ENCODE measurements around the gene ELOVL2. TPM values are rescaled to one million over a fixed set of nuclear protein-coding genes. Genes with fewer than 3 reads are reported as not detected.

Gene ELOVL2
- polyA plus RNA-seq, 2 donors, result 0.04 to 0.08 TPM

DNA sequence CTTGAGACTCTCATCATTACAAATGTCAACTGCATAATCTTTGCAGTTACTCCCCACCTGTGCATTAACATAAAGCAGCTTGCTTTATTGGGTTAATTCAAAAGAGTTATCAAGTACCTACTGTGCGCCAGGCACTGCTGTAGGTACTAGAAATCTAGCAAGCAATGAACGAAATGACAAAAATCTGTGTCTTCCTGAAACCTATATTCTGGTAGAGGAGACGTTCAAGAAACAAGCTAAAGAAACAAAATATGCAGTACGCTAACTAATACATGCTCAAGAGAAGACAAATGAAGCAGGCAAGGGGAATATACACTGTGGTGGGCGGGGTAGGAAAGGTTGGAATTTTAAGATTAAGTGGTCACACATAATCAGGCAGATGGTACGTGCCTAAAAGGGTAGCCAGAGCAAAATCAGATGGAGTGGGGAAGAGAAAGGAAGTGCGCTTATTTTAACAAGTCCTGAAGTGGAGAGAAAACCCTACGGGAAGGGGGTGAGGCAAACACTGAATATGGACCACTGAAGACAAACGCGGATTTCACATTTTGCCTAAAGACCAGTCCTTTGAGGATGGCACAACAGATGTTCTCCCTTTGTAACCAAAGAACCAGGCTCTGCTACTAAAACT, 1.2 kb downstream of the ELOVL2 start:
- H3K27ac ChIP-seq (ENCODE audit: low read depth in 2 of 2, low read length in 1 of 2), result no peak overlapping the region
- peaks cover 0 to 4% of the 10 kb centered on the region in 2 donors for H3K9me3 ChIP-seq (ENCODE audit: control insufficient read depth in 2 of 2, insufficient read depth in 1 of 2, low read depth in 1 of 2, low read length in 1 of 2)
- H3K4me3 ChIP-seq (ENCODE audit: low read depth in 1 of 2, low read length in 2 of 2), result peak overlapping the region in 1 of 2 donors; percentile 74
- peaks cover 0 to 14% of the 10 kb centered on the region in 2 donors for H3K27me3 ChIP-seq (ENCODE audit: control insufficient read depth in 1 of 2, insufficient read depth in 2 of 2, low read length in 2 of 2)
- 43 to 49% methylated on average over 10 of the region's 10 CpGs for WGBS, 2 donors
- H3K4me1 ChIP-seq (ENCODE audit: control insufficient read depth in 2 of 2, insufficient read depth in 2 of 2, low read length in 1 of 2), result peaks cover 4 to 7% of the 10 kb centered on the region in 2 donors
- H3K36me3 ChIP-seq (ENCODE audit: control insufficient read depth in 2 of 2, insufficient read depth in 2 of 2, low read length in 1 of 2), result no peaks in the 10 kb centered on the region

DNA sequence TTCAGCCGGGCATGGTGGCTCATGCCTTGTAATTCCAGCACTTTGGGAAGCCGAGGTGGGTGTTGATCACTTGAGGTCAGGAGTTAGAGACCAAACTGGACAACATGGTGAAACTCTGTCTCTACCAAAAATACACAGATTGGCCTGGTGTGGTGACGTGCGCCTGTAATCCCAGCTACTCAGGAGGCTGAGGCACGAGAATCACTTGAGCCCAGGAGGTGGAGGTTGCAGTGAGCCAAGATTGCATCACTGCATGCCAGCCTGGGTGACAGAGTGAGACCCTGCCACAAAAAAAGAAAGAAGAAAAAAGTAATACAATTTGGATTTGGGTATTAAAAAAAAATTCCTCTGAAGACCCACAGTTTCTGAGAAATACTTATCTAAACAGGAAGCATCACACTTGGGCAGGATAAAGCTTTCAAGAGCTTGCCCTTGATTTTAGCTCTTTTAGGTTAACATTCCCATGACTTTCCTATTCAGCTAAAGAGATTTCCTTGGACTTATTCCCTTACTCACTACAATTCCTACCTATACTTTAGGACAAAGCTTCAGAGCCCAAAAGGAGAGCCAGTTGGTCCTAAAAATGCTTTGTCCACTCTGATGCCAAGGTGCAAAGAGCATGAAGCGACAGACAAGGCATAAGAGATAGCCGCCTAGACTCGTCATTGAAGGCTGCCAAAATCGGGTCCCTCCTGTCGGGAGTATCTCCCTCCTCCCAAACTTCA, 1.9 kb downstream of the ELOVL2 start:
- no peak overlapping the region for H3K27ac ChIP-seq (ENCODE audit: low read depth in 2 of 2, low read length in 1 of 2)
- no peaks in the 10 kb centered on the region for H3K36me3 ChIP-seq (ENCODE audit: control insufficient read depth in 2 of 2, insufficient read depth in 2 of 2, low read length in 1 of 2)
- H3K4me1 ChIP-seq (ENCODE audit: control insufficient read depth in 2 of 2, insufficient read depth in 2 of 2, low read length in 1 of 2), result peaks cover 4 to 7% of the 10 kb centered on the region in 2 donors
- peaks cover 0 to 14% of the 10 kb centered on the region in 2 donors for H3K27me3 ChIP-seq (ENCODE audit: control insufficient read depth in 1 of 2, insufficient read depth in 2 of 2, low read length in 2 of 2)
- WGBS, 2 donors, result 63 to 66% methylated on average over 10 of the region's 10 CpGs
- peaks cover 0 to 4% of the 10 kb centered on the region in 2 donors for H3K9me3 ChIP-seq (ENCODE audit: control insufficient read depth in 2 of 2, insufficient read depth in 1 of 2, low read depth in 1 of 2, low read length in 1 of 2)
- H3K4me3 ChIP-seq (ENCODE audit: low read depth in 1 of 2, low read length in 2 of 2), result no peak overlapping the region

DNA sequence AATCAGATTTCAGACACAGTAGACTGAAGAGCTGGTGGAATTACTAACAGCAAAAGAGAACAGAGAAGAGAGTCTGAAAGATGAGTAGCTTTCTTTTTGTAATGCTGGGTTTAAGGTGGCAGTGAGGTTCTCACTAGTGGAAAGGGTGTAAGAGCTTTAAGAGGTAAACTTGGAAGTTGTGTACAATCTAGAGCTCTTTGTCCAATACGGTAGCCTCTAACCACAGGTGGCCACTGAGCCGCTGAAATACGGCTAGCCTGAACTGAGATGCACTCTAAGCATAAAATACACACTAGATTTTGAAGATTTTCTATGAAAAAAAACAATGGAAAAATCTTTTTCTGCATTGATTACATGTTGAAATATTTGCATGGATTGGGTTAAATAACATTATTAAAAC, 4.0 kb downstream of the ELOVL2 start:
- peaks cover 0 to 14% of the 10 kb centered on the region in 2 donors for H3K27me3 ChIP-seq (ENCODE audit: control insufficient read depth in 1 of 2, insufficient read depth in 2 of 2, low read length in 2 of 2)
- peaks cover 0 to 4% of the 10 kb centered on the region in 2 donors for H3K9me3 ChIP-seq (ENCODE audit: control insufficient read depth in 2 of 2, insufficient read depth in 1 of 2, low read depth in 1 of 2, low read length in 1 of 2)
- H3K36me3 ChIP-seq (ENCODE audit: control insufficient read depth in 2 of 2, insufficient read depth in 2 of 2, low read length in 1 of 2), result no peaks in the 10 kb centered on the region
- 81% methylated on average over 3 of the region's 3 CpGs for WGBS, 2 donors
- peaks cover 4 to 7% of the 10 kb centered on the region in 2 donors for H3K4me1 ChIP-seq (ENCODE audit: control insufficient read depth in 2 of 2, insufficient read depth in 2 of 2, low read length in 1 of 2)
- H3K4me3 ChIP-seq (ENCODE audit: low read depth in 1 of 2, low read length in 2 of 2), result no peak overlapping the region
- no peak overlapping the region for H3K27ac ChIP-seq (ENCODE audit: low read depth in 2 of 2, low read length in 1 of 2)

DNA sequence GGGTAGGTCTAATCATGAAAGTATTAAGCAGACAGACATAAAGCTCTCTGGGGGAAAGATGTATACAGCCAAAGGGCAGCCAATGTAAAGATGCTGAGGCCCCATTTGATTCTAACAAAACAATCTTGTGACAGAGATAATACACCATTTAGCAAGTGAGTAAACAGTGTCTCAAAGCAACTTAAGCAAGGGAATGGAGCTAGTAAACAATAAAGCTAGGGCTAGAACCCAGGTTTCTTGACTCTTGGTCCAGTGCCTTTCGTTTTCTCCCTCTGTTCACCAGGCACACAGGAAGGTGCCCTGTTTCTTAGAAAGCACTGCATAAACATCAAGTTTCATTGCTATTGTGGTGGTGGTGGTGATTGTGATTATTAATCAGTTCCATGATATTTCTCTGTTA, 5.1 kb downstream of the ELOVL2 start:
- 67 to 73% methylated on average over 1 of the region's 1 CpG for WGBS, 2 donors
- Histone ChIP-seq H3K36me3 (ENCODE audit: control insufficient read depth in 2 of 2, insufficient read depth in 2 of 2, low read length in 1 of 2) (no peaks in the 10 kb centered on the region), H3K4me1 (ENCODE audit: control insufficient read depth in 2 of 2, insufficient read depth in 2 of 2, low read length in 1 of 2) (peaks cover 0 to 2% of the 10 kb centered on the region in 2 donors), H3K27me3 (ENCODE audit: control insufficient read depth in 1 of 2, insufficient read depth in 2 of 2, low read length in 2 of 2) (peaks cover 0 to 7% of the 10 kb centered on the region in 2 donors), H3K27ac (ENCODE audit: low read depth in 2 of 2, low read length in 1 of 2) (no peak overlapping the region), H3K9me3 (ENCODE audit: control insufficient read depth in 2 of 2, insufficient read depth in 1 of 2, low read depth in 1 of 2, low read length in 1 of 2) (no peaks in the 10 kb centered on the region), H3K4me3 (ENCODE audit: low read depth in 1 of 2, low read length in 2 of 2) (no peak overlapping the region)

DNA sequence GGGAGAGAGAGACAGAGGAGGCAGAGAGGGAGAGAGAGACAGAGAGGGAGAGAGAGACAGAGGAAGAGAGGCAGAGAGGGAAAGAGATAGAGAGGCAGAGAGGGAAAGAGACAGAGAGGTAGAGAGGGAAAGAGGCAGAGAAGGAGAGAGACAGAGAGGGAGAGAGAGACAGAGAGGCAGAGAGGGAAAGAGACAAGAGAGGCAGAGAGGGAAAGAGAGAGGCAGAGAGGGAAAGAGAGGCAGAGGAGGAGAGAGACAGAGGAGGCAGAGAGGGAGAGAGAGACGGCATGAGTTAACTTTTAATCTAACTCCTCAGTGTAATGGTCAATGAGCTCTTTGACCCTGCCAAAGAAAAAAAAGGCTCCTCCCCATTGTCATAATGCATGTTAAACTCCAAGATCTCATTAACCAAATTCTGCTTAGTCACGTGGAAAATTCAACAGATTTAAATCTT, 7.1 kb downstream of the ELOVL2 start:
- 60 to 63% methylated on average over 2 of the region's 2 CpGs for WGBS, 2 donors

DNA sequence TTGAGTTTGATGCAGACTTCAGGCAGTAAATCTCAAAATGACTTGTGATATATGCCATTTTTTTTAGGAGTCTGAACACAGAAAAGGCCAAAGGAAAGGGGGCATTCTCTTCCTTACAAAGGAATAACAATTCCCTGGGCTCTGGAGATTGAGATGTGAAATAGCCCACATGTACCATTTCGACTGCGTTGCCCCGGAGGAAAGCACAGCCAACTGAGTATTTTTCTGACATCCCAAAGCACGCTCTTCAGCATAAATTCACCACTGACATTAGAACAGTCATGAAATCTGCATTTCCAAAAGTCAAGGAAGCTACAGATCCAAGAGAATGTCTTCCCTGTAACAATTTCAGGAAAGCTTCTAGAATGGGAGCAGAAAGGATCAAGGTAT, 7.8 kb downstream of the ELOVL2 start:
- no peak overlapping the region for H3K27ac ChIP-seq (ENCODE audit: low read depth in 2 of 2, low read length in 1 of 2)
- WGBS, 2 donors, result 82 to 92% methylated on average over 4 of the region's 4 CpGs
- H3K4me3 ChIP-seq (ENCODE audit: low read depth in 1 of 2, low read length in 2 of 2), result no peak overlapping the region
- no peaks in the 10 kb centered on the region for H3K9me3 ChIP-seq (ENCODE audit: control insufficient read depth in 2 of 2, insufficient read depth in 1 of 2, low read depth in 1 of 2, low read length in 1 of 2)
- H3K36me3 ChIP-seq (ENCODE audit: control insufficient read depth in 2 of 2, insufficient read depth in 2 of 2, low read length in 1 of 2), result no peaks in the 10 kb centered on the region
- H3K4me1 ChIP-seq (ENCODE audit: control insufficient read depth in 2 of 2, insufficient read depth in 2 of 2, low read length in 1 of 2), result no peaks in the 10 kb centered on the region
- H3K27me3 ChIP-seq (ENCODE audit: control insufficient read depth in 1 of 2, insufficient read depth in 2 of 2, low read length in 2 of 2), result peaks cover 0 to 3% of the 10 kb centered on the region in 2 donors

More for the DNA sequence above, 7.1 kb downstream of the ELOVL2 start:
- Histone ChIP-seq H3K9me3 (ENCODE audit: control insufficient read depth in 2 of 2, insufficient read depth in 1 of 2, low read depth in 1 of 2, low read length in 1 of 2) (no peaks in the 10 kb centered on the region), H3K4me3 (ENCODE audit: low read depth in 1 of 2, low read length in 2 of 2) (no peak overlapping the region), H3K36me3 (ENCODE audit: control insufficient read depth in 2 of 2, insufficient read depth in 2 of 2, low read length in 1 of 2) (no peaks in the 10 kb centered on the region), H3K27ac (ENCODE audit: low read depth in 2 of 2, low read length in 1 of 2) (no peak overlapping the region), H3K27me3 (ENCODE audit: control insufficient read depth in 1 of 2, insufficient read depth in 2 of 2, low read length in 2 of 2) (no peaks in the 10 kb centered on the region), H3K4me1 (ENCODE audit: control insufficient read depth in 2 of 2, insufficient read depth in 2 of 2, low read length in 1 of 2) (no peaks in the 10 kb centered on the region)

DNA sequence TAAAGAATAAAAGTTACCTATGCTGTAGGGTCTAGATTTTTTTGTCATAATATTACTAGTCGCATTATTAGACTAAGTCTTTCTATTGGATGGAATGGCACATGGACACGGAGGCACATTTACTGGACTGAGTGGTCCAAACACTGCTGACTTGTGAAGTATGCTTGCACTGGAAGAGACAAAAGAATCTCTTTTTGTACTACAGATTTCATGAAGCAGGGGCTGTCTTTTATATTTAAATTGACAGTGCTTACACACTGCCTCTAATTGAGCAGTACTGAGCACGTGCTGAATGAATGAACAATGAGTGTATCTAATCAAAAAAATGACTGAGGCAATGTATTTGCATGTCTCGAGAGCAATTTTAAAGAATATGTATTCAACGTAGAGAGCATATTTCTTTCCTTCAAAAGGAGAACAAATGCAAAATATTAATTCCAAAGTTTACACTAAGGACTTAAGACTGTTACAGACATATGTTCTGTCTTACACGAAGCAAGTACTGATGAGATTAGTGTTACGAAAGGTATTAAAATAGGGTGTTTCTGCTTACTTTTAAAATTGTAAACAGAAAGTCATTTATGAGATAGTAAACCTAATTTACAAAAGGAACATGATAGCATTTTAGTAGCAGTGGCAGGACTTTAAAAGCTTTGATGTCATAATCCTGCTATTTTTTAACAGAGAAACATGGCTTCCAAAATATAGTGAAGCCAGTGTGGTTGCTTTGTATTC, 8.3 kb downstream of the ELOVL2 start:
- Histone ChIP-seq H3K27ac (ENCODE audit: low read depth in 2 of 2, low read length in 1 of 2) (no peak overlapping the region), H3K4me3 (ENCODE audit: low read depth in 1 of 2, low read length in 2 of 2) (no peak overlapping the region), H3K4me1 (ENCODE audit: control insufficient read depth in 2 of 2, insufficient read depth in 2 of 2, low read length in 1 of 2) (no peaks in the 10 kb centered on the region), H3K9me3 (ENCODE audit: control insufficient read depth in 2 of 2, insufficient read depth in 1 of 2, low read depth in 1 of 2, low read length in 1 of 2) (no peaks in the 10 kb centered on the region), H3K27me3 (ENCODE audit: control insufficient read depth in 1 of 2, insufficient read depth in 2 of 2, low read length in 2 of 2) (peaks cover 0 to 3% of the 10 kb centered on the region in 2 donors), H3K36me3 (ENCODE audit: control insufficient read depth in 2 of 2, insufficient read depth in 2 of 2, low read length in 1 of 2) (no peaks in the 10 kb centered on the region)
- 78 to 79% methylated on average over 7 of the region's 7 CpGs for WGBS, 2 donors

DNA sequence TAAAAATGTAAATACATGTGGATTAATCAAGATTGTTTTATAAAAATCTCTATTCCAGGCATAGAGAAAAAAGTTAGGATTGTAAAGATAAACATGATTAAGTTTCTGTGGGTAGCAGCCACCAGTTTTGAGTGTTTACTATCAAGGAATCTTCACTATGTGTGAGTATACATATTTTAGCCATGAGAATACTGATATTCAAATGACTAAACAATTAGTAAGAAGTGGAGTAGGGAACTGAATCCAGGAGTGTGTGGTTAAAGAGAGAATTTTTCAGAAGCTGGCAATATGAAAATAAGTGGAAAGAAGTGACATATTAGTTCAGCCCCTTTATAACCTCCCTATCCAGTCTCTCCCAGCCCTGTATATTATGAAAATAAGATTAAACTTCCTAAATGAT, 10.3 kb downstream of the ELOVL2 start:
- Histone ChIP-seq H3K9me3 (ENCODE audit: control insufficient read depth in 2 of 2, insufficient read depth in 1 of 2, low read depth in 1 of 2, low read length in 1 of 2) (no peaks in the 10 kb centered on the region), H3K36me3 (ENCODE audit: control insufficient read depth in 2 of 2, insufficient read depth in 2 of 2, low read length in 1 of 2) (no peaks in the 10 kb centered on the region), H3K4me1 (ENCODE audit: control insufficient read depth in 2 of 2, insufficient read depth in 2 of 2, low read length in 1 of 2) (no peaks in the 10 kb centered on the region), H3K4me3 (ENCODE audit: low read depth in 1 of 2, low read length in 2 of 2) (no peak overlapping the region), H3K27ac (ENCODE audit: low read depth in 2 of 2, low read length in 1 of 2) (no peak overlapping the region), H3K27me3 (ENCODE audit: control insufficient read depth in 1 of 2, insufficient read depth in 2 of 2, low read length in 2 of 2) (peaks cover 0 to 3% of the 10 kb centered on the region in 2 donors)

DNA sequence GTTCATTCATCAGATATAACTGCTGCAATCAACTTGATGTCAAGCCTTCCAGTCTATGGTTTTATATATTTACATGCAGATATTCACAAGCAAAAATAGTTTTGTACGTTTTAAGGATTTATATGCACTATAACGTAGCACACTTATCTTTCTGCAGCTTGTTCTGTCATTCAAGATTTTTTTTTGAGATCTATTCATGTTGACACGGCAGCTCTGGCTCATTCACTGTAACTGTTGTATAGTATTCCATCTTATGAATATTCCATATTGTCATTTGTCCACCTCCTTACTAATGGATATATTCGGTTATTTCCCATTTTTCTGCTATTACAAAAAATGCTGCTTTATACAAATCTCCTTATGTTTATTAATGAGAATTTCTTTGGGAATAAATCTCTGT, 13.2 kb downstream of the ELOVL2 start:
- H3K4me1 ChIP-seq (ENCODE audit: control insufficient read depth in 2 of 2, insufficient read depth in 2 of 2, low read length in 1 of 2), result no peaks in the 10 kb centered on the region
- H3K36me3 ChIP-seq (ENCODE audit: control insufficient read depth in 2 of 2, insufficient read depth in 2 of 2, low read length in 1 of 2), result no peaks in the 10 kb centered on the region
- peaks cover 0 to 3% of the 10 kb centered on the region in 2 donors for H3K27me3 ChIP-seq (ENCODE audit: control insufficient read depth in 1 of 2, insufficient read depth in 2 of 2, low read length in 2 of 2)
- H3K9me3 ChIP-seq (ENCODE audit: control insufficient read depth in 2 of 2, insufficient read depth in 1 of 2, low read depth in 1 of 2, low read length in 1 of 2), result no peaks in the 10 kb centered on the region
- WGBS, 2 donors, result 83 to 87% methylated on average over 4 of the region's 4 CpGs
- H3K27ac ChIP-seq (ENCODE audit: low read depth in 2 of 2, low read length in 1 of 2), result no peak overlapping the region
- no peak overlapping the region for H3K4me3 ChIP-seq (ENCODE audit: low read depth in 1 of 2, low read length in 2 of 2)
